HepG2 (cell line): ENCODE data around the gene TRPV4.

Experiments
- CTCF ChIP-seq: sonication (generic); formaldehyde crosslinking; IDR thresholded peaks from 2 replicates; pipeline ENCODE4 v1.5.0; 2020; ENCODE audit warnings: mild to moderate bottlenecking, missing genetic modification reagents, moderate library complexity
- FOSL2 ChIP-seq: sonication (generic); formaldehyde crosslinking; IDR thresholded peaks from 2 replicates; pipeline ENCODE4 v1.4.0; 2020; ENCODE audit warnings: missing genetic modification reagents
- RFX5 ChIP-seq: IDR thresholded peaks from 2 replicates; pipeline ENCODE4 v1.6.1; 2011; ENCODE audit warnings: low read depth, low read length, improper control_type of control experiment
- ZNF510 ChIP-seq: sonication (generic); formaldehyde crosslinking; IDR thresholded peaks from 2 replicates; pipeline ENCODE4 v1.4.0; 2020; ENCODE audit warnings: low read depth, mild to moderate bottlenecking, missing genetic modification reagents
- TF ChIP-seq, protein P1 (sequence below): sonication (generic); formaldehyde crosslinking; IDR thresholded peaks from 2 replicates; pipeline ENCODE4 v1.4.0; 2020; ENCODE audit warnings: missing genetic modification reagents
- TF ChIP-seq, protein P2 (sequence below): sonication (generic); formaldehyde crosslinking; IDR thresholded peaks from 2 replicates; pipeline ENCODE4 v1.5.1; 2020; ENCODE audit warnings: missing genetic modification reagents, mild to moderate bottlenecking, borderline replicate concordance
- TF ChIP-seq, protein P3 (sequence below): sonication (generic); formaldehyde crosslinking; IDR thresholded peaks from 2 replicates; pipeline ENCODE4 v1.4.0; 2020; ENCODE audit warnings: missing genetic modification reagents

DNA sequence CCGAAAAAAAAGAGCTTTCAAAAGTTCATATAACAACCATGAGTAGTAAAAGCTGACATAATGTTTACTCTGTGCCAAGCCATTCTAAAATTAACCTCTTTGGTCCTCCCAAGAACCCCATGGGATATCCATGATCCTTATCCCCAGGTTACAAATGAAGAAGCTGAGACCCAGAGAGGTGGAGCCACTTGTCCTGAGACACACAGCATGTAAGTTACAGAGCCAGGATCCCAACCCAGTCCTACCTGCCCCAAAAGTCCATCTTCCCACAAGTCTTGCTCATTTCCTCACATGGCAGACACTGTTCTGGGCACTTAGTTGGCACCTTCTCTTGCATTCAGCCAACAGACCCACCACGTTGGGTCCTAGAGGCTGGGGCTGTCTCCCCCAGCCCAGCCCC is 37.1 kb downstream of the TRPV4 start:
- TF ChIP-seq RFX5 (no peak), CTCF (CRISPR knock-in tag) (no peak), ZNF510 (CRISPR knock-in tag) (no peak), FOSL2 (no peak)
- TF ChIP-seq, protein P1, sequence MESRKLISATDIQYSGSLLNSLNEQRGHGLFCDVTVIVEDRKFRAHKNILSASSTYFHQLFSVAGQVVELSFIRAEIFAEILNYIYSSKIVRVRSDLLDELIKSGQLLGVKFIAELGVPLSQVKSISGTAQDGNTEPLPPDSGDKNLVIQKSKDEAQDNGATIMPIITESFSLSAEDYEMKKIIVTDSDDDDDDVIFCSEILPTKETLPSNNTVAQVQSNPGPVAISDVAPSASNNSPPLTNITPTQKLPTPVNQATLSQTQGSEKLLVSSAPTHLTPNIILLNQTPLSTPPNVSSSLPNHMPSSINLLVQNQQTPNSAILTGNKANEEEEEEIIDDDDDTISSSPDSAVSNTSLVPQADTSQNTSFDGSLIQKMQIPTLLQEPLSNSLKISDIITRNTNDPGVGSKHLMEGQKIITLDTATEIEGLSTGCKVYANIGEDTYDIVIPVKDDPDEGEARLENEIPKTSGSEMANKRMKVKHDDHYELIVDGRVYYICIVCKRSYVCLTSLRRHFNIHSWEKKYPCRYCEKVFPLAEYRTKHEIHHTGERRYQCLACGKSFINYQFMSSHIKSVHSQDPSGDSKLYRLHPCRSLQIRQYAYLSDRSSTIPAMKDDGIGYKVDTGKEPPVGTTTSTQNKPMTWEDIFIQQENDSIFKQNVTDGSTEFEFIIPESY (CRISPR knock-in tag), result no peak
- TF ChIP-seq, protein P2, sequence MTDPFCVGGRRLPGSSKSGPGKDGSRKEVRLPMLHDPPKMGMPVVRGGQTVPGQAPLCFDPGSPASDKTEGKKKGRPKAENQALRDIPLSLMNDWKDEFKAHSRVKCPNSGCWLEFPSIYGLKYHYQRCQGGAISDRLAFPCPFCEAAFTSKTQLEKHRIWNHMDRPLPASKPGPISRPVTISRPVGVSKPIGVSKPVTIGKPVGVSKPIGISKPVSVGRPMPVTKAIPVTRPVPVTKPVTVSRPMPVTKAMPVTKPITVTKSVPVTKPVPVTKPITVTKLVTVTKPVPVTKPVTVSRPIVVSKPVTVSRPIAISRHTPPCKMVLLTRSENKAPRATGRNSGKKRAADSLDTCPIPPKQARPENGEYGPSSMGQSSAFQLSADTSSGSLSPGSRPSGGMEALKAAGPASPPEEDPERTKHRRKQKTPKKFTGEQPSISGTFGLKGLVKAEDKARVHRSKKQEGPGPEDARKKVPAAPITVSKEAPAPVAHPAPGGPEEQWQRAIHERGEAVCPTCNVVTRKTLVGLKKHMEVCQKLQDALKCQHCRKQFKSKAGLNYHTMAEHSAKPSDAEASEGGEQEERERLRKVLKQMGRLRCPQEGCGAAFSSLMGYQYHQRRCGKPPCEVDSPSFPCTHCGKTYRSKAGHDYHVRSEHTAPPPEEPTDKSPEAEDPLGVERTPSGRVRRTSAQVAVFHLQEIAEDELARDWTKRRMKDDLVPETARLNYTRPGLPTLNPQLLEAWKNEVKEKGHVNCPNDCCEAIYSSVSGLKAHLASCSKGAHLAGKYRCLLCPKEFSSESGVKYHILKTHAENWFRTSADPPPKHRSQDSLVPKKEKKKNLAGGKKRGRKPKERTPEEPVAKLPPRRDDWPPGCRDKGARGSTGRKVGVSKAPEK (CRISPR knock-in tag), result no peak
- TF ChIP-seq, protein P3, sequence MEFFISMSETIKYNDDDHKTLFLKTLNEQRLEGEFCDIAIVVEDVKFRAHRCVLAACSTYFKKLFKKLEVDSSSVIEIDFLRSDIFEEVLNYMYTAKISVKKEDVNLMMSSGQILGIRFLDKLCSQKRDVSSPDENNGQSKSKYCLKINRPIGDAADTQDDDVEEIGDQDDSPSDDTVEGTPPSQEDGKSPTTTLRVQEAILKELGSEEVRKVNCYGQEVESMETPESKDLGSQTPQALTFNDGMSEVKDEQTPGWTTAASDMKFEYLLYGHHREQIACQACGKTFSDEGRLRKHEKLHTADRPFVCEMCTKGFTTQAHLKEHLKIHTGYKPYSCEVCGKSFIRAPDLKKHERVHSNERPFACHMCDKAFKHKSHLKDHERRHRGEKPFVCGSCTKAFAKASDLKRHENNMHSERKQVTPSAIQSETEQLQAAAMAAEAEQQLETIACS (CRISPR knock-in tag), result no peak
